ENCODE measurements around the gene SMAP1.

SMAP1 gene

DNA sequence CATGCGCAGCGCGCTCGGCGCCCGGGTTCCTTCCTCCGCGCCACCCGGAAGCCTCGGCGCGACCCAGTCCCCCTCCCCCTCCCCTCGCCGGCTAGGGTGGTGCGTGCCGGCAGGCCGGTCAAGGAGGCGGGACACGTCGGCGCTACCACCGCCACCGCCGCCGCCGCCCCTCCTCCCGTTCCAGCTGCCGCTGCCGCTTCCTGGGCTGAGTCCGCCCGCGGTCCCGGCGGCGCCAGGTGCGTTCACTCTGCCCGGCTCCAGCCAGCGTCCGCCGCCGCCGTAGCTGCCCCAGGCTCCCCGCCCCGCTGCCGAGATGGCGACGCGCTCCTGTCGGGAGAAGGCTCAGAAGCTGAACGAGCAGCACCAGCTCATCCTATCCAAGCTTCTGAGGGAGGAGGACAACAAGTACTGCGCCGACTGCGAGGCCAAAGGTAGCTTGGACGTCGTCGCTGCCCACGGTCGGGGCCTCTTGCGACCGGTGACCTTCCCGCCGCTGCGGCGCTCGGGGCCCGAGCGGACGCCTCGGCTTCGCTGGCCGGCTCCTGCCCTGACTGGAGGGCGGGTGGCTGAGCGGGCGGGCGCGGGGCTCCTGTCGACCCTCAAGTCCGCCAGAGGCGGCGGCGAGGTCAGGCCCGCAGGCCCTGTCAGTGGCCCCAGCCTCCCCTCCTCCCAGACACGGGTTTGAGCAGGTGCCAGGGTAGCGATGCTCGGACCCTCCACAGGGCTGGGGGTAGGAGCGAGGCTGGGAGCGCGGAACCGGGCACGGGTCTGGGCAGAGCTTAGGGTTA, at the start of gene SMAP1:
SMAP1 (plus strand) TSS at position 173 of the 788 bp plus-strand sequence; CDS start at position 314, 141 bp downstream.
- Histone ChIP-seq H3K27me3 (replicated peaks; ENCODE audit: control insufficient read depth, insufficient read depth, low read length) (no peaks in the 10 kb centered on the region), H3K36me3 (ENCODE audit: control insufficient read depth, insufficient read depth, low read length) (no peaks in the 10 kb centered on the region), H3K4me3 (replicated peaks; ENCODE audit: low read depth, low read length) (peak within 1 kb of the TSS; percentile 97)
- peak; percentile 97 for DNase-seq (ENCODE audit: extremely low read depth, insufficient read length)
- TF ChIP-seq, protein P1, sequence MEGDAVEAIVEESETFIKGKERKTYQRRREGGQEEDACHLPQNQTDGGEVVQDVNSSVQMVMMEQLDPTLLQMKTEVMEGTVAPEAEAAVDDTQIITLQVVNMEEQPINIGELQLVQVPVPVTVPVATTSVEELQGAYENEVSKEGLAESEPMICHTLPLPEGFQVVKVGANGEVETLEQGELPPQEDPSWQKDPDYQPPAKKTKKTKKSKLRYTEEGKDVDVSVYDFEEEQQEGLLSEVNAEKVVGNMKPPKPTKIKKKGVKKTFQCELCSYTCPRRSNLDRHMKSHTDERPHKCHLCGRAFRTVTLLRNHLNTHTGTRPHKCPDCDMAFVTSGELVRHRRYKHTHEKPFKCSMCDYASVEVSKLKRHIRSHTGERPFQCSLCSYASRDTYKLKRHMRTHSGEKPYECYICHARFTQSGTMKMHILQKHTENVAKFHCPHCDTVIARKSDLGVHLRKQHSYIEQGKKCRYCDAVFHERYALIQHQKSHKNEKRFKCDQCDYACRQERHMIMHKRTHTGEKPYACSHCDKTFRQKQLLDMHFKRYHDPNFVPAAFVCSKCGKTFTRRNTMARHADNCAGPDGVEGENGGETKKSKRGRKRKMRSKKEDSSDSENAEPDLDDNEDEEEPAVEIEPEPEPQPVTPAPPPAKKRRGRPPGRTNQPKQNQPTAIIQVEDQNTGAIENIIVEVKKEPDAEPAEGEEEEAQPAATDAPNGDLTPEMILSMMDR (IDR thresholded peaks at IDR 0.05; ENCODE audit: insufficient read depth, low read length, poor library complexity, severe bottlenecking) = no peak

- DNase-seq (ENCODE audit: extremely low read depth, insufficient read length) = no peak
- Histone ChIP-seq H3K4me3 (replicated peaks; ENCODE audit: low read depth, low read length) (no peak overlapping the region), H3K36me3 (ENCODE audit: control insufficient read depth, insufficient read depth, low read length) (no peaks in the 10 kb centered on the region), H3K27me3 (replicated peaks; ENCODE audit: control insufficient read depth, insufficient read depth, low read length) (no peaks in the 10 kb centered on the region)
- TF ChIP-seq, protein P1 (IDR thresholded peaks at IDR 0.05; ENCODE audit: insufficient read depth, low read length, poor library complexity, severe bottlenecking) = no peak
Measured at GRCh38 chr6:70620746-70621145, 46.9 kb upstream of the SMAP1 start.

DNA sequence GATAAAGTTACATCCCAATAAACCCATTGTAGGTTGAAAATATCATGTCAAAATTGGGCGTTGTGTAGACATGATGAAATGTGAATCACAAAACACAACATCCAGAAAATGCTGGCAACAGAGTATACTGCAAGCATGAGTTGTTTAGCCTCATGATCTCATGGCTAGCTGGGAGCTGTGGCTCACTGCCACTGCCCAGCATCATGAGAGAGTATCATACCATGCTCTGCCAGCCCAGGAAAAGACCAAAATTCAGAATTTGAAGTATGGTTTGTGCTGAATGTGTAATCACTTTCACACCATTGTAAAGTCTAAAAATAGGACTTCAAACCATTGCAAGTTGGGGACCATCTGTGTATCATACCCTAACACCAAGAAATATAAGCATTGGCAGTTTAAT, 45.2 kb upstream of the SMAP1 start:
- TF ChIP-seq, protein P1 (IDR thresholded peaks at IDR 0.05; ENCODE audit: insufficient read depth, low read length, poor library complexity, severe bottlenecking) = no peak
- Histone ChIP-seq H3K27me3 (replicated peaks; ENCODE audit: control insufficient read depth, insufficient read depth, low read length) (no peaks in the 10 kb centered on the region), H3K4me3 (replicated peaks; ENCODE audit: low read depth, low read length) (no peak overlapping the region), H3K36me3 (ENCODE audit: control insufficient read depth, insufficient read depth, low read length) (no peaks in the 10 kb centered on the region)
- DNase-seq (ENCODE audit: extremely low read depth, insufficient read length) = no peak

GRCh38 chr6:70625436-70625835, 42.2 kb upstream of the SMAP1 start:
- Histone ChIP-seq H3K27me3 (replicated peaks; ENCODE audit: control insufficient read depth, insufficient read depth, low read length) (no peaks in the 10 kb centered on the region), H3K36me3 (ENCODE audit: control insufficient read depth, insufficient read depth, low read length) (no peaks in the 10 kb centered on the region), H3K4me3 (replicated peaks; ENCODE audit: low read depth, low read length) (no peak overlapping the region)
- DNase-seq (ENCODE audit: extremely low read depth, insufficient read length) = no peak
- TF ChIP-seq, protein P1 (IDR thresholded peaks at IDR 0.05; ENCODE audit: insufficient read depth, low read length, poor library complexity, severe bottlenecking) = no peak

DNA sequence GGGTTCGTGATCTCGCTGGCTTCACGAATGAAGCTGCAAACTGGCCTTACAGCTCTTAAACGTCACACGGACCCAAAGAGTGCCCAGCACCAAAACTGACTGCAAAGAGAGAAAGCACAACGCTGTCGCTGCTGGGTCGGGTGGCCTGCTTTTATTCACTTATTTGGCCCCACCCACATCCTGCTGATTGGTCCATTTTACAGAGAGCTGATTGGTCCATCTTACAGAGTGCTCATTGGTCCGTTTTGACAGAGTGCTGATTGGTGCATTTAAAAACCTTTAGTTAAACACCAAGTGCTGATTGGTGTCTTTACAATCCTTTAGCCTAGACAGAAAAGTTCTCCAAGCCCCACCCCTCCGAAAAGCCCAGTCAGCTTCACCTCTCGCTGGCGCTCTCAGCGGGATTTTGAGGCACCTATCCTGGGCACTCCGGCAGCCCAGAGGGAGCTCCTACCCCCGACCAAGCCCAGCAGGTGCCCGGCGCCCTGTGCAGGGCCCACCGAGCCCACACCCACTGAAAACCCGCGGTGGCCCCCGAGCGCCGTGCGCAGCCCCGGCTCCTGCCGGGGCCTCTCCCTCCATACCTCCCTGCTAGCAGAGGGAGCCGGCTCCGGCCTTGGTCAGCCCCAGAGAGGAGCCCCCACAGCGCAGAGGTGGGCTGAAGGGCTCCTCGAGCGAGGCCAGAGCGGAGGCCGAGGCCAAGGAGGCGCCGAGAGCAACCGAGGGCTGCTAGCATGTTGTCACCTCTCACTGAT, 40.0 kb upstream of the SMAP1 start:
- H3K4me3 ChIP-seq (replicated peaks; ENCODE audit: low read depth, low read length) = no peak overlapping the region
- H3K36me3 ChIP-seq (ENCODE audit: control insufficient read depth, insufficient read depth, low read length) = no peaks in the 10 kb centered on the region
- TF ChIP-seq, protein P1 (IDR thresholded peaks at IDR 0.05; ENCODE audit: insufficient read depth, low read length, poor library complexity, severe bottlenecking) = no peak
- DNase-seq (ENCODE audit: extremely low read depth, insufficient read length) = no peak
- no peaks in the 10 kb centered on the region for H3K27me3 ChIP-seq (replicated peaks; ENCODE audit: control insufficient read depth, insufficient read depth, low read length)
